H1 (cell line): Measurements from ENCODE around the gene TBC1D12. TPM values are rescaled to one million over a fixed set of nuclear protein-coding genes. Genes with fewer than 3 reads are reported as not detected.

Experiments used
- CTCF ChIA-PET: fragments of 300-600 bp; sonication (Branson Sonifier 250); formaldehyde crosslinking; loops from one replicate; lab custom pipeline; 2021; ENCODE audit not compliant: partially characterized antibody; lab: Charles Lee
- POLR2A ChIA-PET: fragments of 300-600 bp; sonication (Branson Sonifier 250); formaldehyde crosslinking; loops from one replicate; lab custom pipeline; 2021; ENCODE audit warnings: inconsistent platforms; ENCODE audit not compliant: partially characterized antibody; lab: Charles Lee
- DNase-seq, 2 experiments: peaks; one replicate each; pipeline versions ENCODE4 v3.0.0 to v3.0.0-alpha.2; 2010 to 2022; ENCODE audit warnings: low spot score in 2 of 2, low read depth in 1 of 2, mixed read lengths in 1 of 2
- FAIRE-seq: peaks from 2 replicates; lab custom pipeline; 2011; peaks lifted over from hg19 to GRCh38; lab: Jason Lieb, UNC
- H2AFZ ChIP-seq: 2 replicates; pipeline ENCODE4 v1.8.1; 2012; ENCODE audit warnings: low read length, inconsistent platforms
- H2AK5ac ChIP-seq: 2 replicates; pipeline ENCODE4 v1.6.1; 2013; ENCODE audit warnings: low read depth, low read length
- H2BK120ac ChIP-seq: replicated peaks from 2 replicates; pipeline ENCODE3; 2013; ENCODE audit warnings: low read depth, low read length, inconsistent platforms
- H2BK12ac ChIP-seq: 2 replicates; pipeline ENCODE4 v1.6.1; 2013; ENCODE audit warnings: low read depth, low read length
- H2BK15ac ChIP-seq: 2 replicates; pipeline ENCODE4 v1.6.1; 2013; ENCODE audit warnings: low read length
- H2BK20ac ChIP-seq: 2 replicates; pipeline ENCODE4 v1.6.1; 2013; ENCODE audit warnings: low read length
- H2BK5ac ChIP-seq: 2 replicates; pipeline ENCODE4 v1.6.1; 2013; ENCODE audit warnings: low read depth, low read length
- H3K14ac ChIP-seq: 2 replicates; pipeline ENCODE4 v1.6.1; 2013; ENCODE audit warnings: inconsistent platforms; ENCODE audit not compliant: insufficient read length
- H3K18ac ChIP-seq: 2 replicates; pipeline ENCODE4 v1.6.1; 2013; ENCODE audit warnings: low read length; ENCODE audit errors: extremely low read depth
- H3K23ac ChIP-seq: 2 replicates; pipeline ENCODE4 v1.6.1; 2013; ENCODE audit warnings: inconsistent platforms; ENCODE audit not compliant: insufficient read length
- H3K23me2 ChIP-seq: 2 replicates; pipeline ENCODE4 v1.6.1; 2013; ENCODE audit warnings: low read depth, low read length
- H3K27ac ChIP-seq: 2 replicates; pipeline ENCODE4 v1.6.1; 2011; ENCODE audit warnings: low read depth, low read length, inconsistent platforms
- H3K27me3 ChIP-seq, 4 experiments: replicated peaks in 1 of 4; 1 replicate in 1 of 4; 2 replicates in 3 of 4; pipeline versions ENCODE4 v1.6.1 to v1.8.1; 2011 to 2013; ENCODE audit warnings: low read length in 3 of 4, mild to moderate bottlenecking in 3 of 4, inconsistent platforms in 2 of 4, mixed read lengths in 2 of 4, moderate library complexity in 1 of 4; ENCODE audit not compliant: control insufficient read depth in 3 of 4, insufficient read depth in 3 of 4; ENCODE audit errors: extremely low read depth in 1 of 4
- H3K36me3 ChIP-seq, 4 experiments: 2 replicates each; pipeline versions ENCODE4 v1.6.1 to v1.8.1; 2011 to 2013; ENCODE audit warnings: mild to moderate bottlenecking in 4 of 4, low read length in 3 of 4, moderate library complexity in 2 of 4, control low read depth in 1 of 4, inconsistent platforms in 1 of 4; ENCODE audit not compliant: insufficient read depth in 4 of 4, control insufficient read depth in 2 of 4
- H3K4ac ChIP-seq: replicated peaks from 2 replicates; pipeline ENCODE3; 2013; ENCODE audit warnings: low read length, low read depth, mixed read lengths, inconsistent platforms; ENCODE audit not compliant: insufficient read length
- H3K4me1 ChIP-seq, 4 experiments: replicated peaks in 1 of 4; 1 replicate in 1 of 4; 2 replicates in 3 of 4; pipeline versions ENCODE4 v1.6.1 to v1.8.1; 2011 to 2013; ENCODE audit warnings: low read length in 3 of 4, inconsistent platforms in 2 of 4, mixed read lengths in 1 of 4; ENCODE audit not compliant: insufficient read depth in 4 of 4, control insufficient read depth in 3 of 4
- H3K4me2 ChIP-seq, 2 experiments: 2 replicates each; pipeline versions ENCODE4 v1.6.1 to v1.8.1; 2011 to 2013; ENCODE audit warnings: low read depth in 2 of 2, low read length in 2 of 2, control low read depth in 1 of 2, inconsistent platforms in 1 of 2, mild to moderate bottlenecking in 1 of 2; ENCODE audit not compliant: insufficient read depth in 1 of 2
- H3K4me3 ChIP-seq, 4 experiments: fragments of 200-600, 300-600 bp in 1 of 4; sonication (generic), shearing (Covaris generic), sonication (Bioruptor Twin) in 1 of 4; 2 replicates each; pipeline versions ENCODE4 v1.5.1 to v1.8.1; 2011 to 2016; ENCODE audit warnings: low read length in 4 of 4, low read depth in 3 of 4, control low read depth in 2 of 4, inconsistent platforms in 2 of 4, mild to moderate bottlenecking in 2 of 4, mixed read lengths in 1 of 4, moderate library complexity in 1 of 4; ENCODE audit not compliant: insufficient read depth in 2 of 4; ENCODE audit errors: extremely low read depth in 1 of 4
- H3K56ac ChIP-seq: replicated peaks from 2 replicates; pipeline ENCODE3; 2013; ENCODE audit warnings: low read depth, mild to moderate bottlenecking, mixed read lengths, low read length, inconsistent platforms; ENCODE audit not compliant: insufficient read length
- H3K79me1 ChIP-seq: 2 replicates; pipeline ENCODE4 v1.6.1; 2013; ENCODE audit warnings: low read depth, low read length, control low read depth
- H3K79me2 ChIP-seq, 2 experiments: 2 replicates each; pipeline versions ENCODE4 v1.6.1 to v1.8.1; 2012 to 2013; ENCODE audit warnings: low read length in 2 of 2, mild to moderate bottlenecking in 2 of 2, inconsistent platforms in 1 of 2; ENCODE audit not compliant: insufficient read depth in 2 of 2, control insufficient read depth in 1 of 2
- H3K9ac ChIP-seq, 4 experiments: replicated peaks in 1 of 4; 1 replicate in 1 of 4; 2 replicates in 3 of 4; pipeline versions ENCODE4 v1.6.1 to v1.8.1; 2011 to 2013; ENCODE audit warnings: low read depth in 3 of 4, low read length in 3 of 4, control low read depth in 2 of 4, mild to moderate bottlenecking in 2 of 4, moderate library complexity in 2 of 4, inconsistent platforms in 1 of 4; ENCODE audit errors: extremely low read depth in 1 of 4
- H3K9me3 ChIP-seq, 2 experiments: 2 replicates each; pipeline versions ENCODE4 v1.6.1 to v1.8.1; 2012 to 2013; ENCODE audit warnings: mild to moderate bottlenecking in 2 of 2, moderate library complexity in 2 of 2, control low read depth in 1 of 2, inconsistent platforms in 1 of 2, low read depth in 1 of 2, low read length in 1 of 2, mixed read lengths in 1 of 2; ENCODE audit not compliant: insufficient read depth in 2 of 2
- H4K20me1 ChIP-seq, 2 experiments: replicated peaks in 1 of 2; 2 replicates each; pipeline versions ENCODE3 to v1.8.1; 2011 to 2013; ENCODE audit warnings: inconsistent platforms in 2 of 2, low read length in 2 of 2, mild to moderate bottlenecking in 1 of 2; ENCODE audit not compliant: insufficient read depth in 2 of 2, control insufficient read depth in 1 of 2
- H4K5ac ChIP-seq: 2 replicates; pipeline ENCODE4 v1.6.1; 2013; ENCODE audit warnings: low read length, low read depth, mixed read lengths, inconsistent platforms; ENCODE audit not compliant: insufficient read length
- H4K8ac ChIP-seq: 2 replicates; pipeline ENCODE4 v1.8.0; 2013; ENCODE audit warnings: mild to moderate bottlenecking, moderate library complexity, low read length, inconsistent platforms; ENCODE audit not compliant: insufficient read depth; ENCODE audit errors: extremely low read depth
- H4K91ac ChIP-seq: replicated peaks from 2 replicates; pipeline ENCODE3; 2013; ENCODE audit warnings: low read length, mixed read lengths, inconsistent platforms; ENCODE audit not compliant: insufficient read length
- BRCA1 ChIP-seq: IDR thresholded peaks from 2 replicates; pipeline ENCODE4 v1.6.1; 2012; ENCODE audit warnings: low read depth, low read length, improper control_type of control experiment
- CBX5 ChIP-seq: fragments of 300-800, 300-1000 bp; sonication (generic); IDR thresholded peaks from 2 replicates; pipeline ENCODE4 v1.7.1; 2016; ENCODE audit warnings: antibody characterized with exemption, low read length, low read depth
- EP300 ChIP-seq, 2 experiments: IDR thresholded peaks; 1 replicate in 1 of 2; 2 replicates in 1 of 2; pipeline ENCODE4 v1.6.1; 2011 to 2012; ENCODE audit warnings: low read depth in 2 of 2, low read length in 2 of 2, mild to moderate bottlenecking in 2 of 2, borderline replicate concordance in 1 of 2, inconsistent platforms in 1 of 2, moderate library complexity in 1 of 2
- SIRT6 ChIP-seq: IDR thresholded peaks from one replicate; pipeline ENCODE4 v1.7.1; 2012; ENCODE audit warnings: low read length, inconsistent platforms
- TEAD4 ChIP-seq: IDR thresholded peaks from 2 replicates; pipeline ENCODE4 v1.6.1; 2012; ENCODE audit warnings: low read depth, low read length, inconsistent platforms, mixed read lengths
- WGBS, 2 experiments: shearing (Covaris generic) in 1 of 2; methylation state at CpG; one replicate each; pipeline versions ENCODE4 v1.1.6 to v1.1.7; 2013 to 2015; ENCODE audit warnings: low lambda C conversion rate in 2 of 2, mixed read lengths in 2 of 2, inconsistent platforms in 1 of 2, low coverage in 1 of 2, missing lambda C conversion rate in 1 of 2; ENCODE audit not compliant: insufficient replicate concordance in 2 of 2, insufficient coverage in 1 of 2, insufficient read length in 1 of 2; ENCODE audit errors: extremely low coverage in 1 of 2, missing lambda C conversion rate in 1 of 2; 5-methylcytosine and 5-hydroxymethylcytosine counted together
- polyA plus RNA-seq, 7 experiments: library from polyadenylated mRNA; depleted of rRNA in 3 of 7; stranded (reverse) in 5 of 7; unstranded in 2 of 7; fragments of >200 nt in 5 of 7; fragments of 200-250 nt in 2 of 7; gene quantifications; 1 replicate in 5 of 7; 2 replicates in 1 of 7; 4 replicates in 1 of 7; pipeline versions ENCODE4 v1.2.1 to v1.2.3, GENCODE V29; 2011 to 2013; ENCODE audit warnings: missing spikeins in 2 of 7, mixed read lengths in 2 of 7
- total RNA-seq: library from RNA; stranded (reverse); fragmentation: NEBNext Ultra II Directional; extraction: Animal tissue kit (Norgen Biotek cat#: 25700); gene quantifications from 2 replicates; pipeline ENCODE4 v1.2.1, GENCODE V29; 2021

TBC1D12 gene
- total and polyA plus RNA-seq, 2 of the 8 experiments (the other 6 are each of a cell fraction or from before 2014, with no cell fraction given) = 1.1 to 3.2 TPM

DNA sequence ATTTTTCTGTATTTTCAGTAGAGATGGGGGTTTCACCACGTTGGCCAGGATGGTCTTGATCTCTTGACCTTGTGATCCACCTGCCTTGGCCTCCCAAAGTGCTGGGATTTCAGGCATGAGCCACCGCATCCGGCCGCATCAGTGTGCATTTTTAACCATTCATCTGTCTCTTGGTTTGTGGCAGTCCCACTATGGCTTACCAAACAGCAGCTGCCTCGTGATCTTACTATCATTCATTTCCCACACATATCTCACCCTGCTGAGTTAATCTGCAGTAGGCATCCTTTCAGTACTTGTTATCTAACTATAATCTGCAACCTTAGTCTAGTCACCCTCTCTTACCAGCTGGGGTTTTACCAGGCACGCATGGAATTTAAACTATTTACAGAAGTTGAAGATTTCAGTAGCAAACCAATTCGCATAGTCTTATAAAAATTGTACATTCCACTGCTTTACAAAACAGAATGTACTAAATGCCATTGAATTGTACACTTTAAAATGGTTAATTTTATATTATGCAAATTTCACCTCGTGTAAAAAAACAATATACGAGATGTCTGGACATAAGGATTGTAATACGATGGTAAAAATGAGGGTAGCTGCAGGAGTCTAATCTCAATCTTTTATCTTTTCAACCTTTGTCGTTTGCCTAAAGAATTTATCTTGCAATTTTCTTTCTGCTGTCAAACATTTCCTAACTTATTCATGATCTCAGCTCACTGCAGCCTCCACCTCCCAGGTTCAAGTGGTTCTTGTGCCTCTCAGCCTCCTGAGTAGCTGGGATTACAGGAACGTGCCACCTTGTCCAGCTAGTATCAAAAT, 4.6 kb upstream of the TBC1D12 start:
- H3K4me3 ChIP-seq = no peak overlapping the region

More for the DNA sequence above, 4.6 kb upstream of the TBC1D12 start:
- Histone ChIP-seq H3K14ac (no peak overlapping the region), H3K36me3 (no peaks in the 10 kb centered on the region), H3K79me2 (no peaks in the 10 kb centered on the region), H4K5ac (no peak overlapping the region), H4K91ac (no peak overlapping the region), H2BK15ac (no peak overlapping the region), H4K8ac (no peak overlapping the region), H3K23ac (no peak overlapping the region), H3K9ac (no peak overlapping the region), H3K4me1 (0 out of 7 replicates have a peak, but pooled peaks cover 0 to 2% (median 0%) of the 10 kb centered on the region in 4 experiments), H2AFZ (no peak overlapping the region), H3K23me2 (peaks cover 6% of the 10 kb centered on the region), H3K27ac (no peak overlapping the region), H3K18ac (no peak overlapping the region), H4K20me1 (no peaks in the 10 kb centered on the region), H3K4me2 (no peak overlapping the region), H2BK5ac (no peak overlapping the region), H3K27me3 (no peaks in the 10 kb centered on the region; a peak in 1 of 7 replicates), H3K4ac (no peak overlapping the region), H2BK20ac (no peak overlapping the region), H3K56ac (no peak overlapping the region), H2AK5ac (no peak overlapping the region), H3K9me3 (no peaks in the 10 kb centered on the region), H2BK12ac (no peak overlapping the region), H3K79me1 (no peaks in the 10 kb centered on the region), H2BK120ac (no peak overlapping the region)
- POLR2A ChIA-PET = no interaction called here
- 86% methylated on average over 12 of the region's 12 CpGs; no CpG with 5 or more reads in 1 of the 2 experiments for WGBS, 2 experiments
- TF ChIP-seq CBX5 (no peak), SIRT6 (no peak), TEAD4 (0 out of 2 replicates have a peak, but pooled peaks have one; percentile 25), EP300 (IDR thresholded peaks at IDR 0.05; ENCODE audit: borderline replicate concordance in 1 of 2, low read depth in 2 of 2, low read length in 2 of 2) (no peak), BRCA1 (no peak)
- DNase-seq (no peak), FAIRE-seq (no peak)
- CTCF ChIA-PET = interaction anchor here (0.6 kb wide), 1 partner anchor 181 kb away, joined by 3 read pairs; no protein-coding TSS in a partner anchor
